ENCODE measurements around the gene HECW1.
"Not testable (repeated sequence)": the region's sequence is repeated elsewhere in the genome, so short reads cannot be mapped to it uniquely, and the experiment has no call there.

HECW1 gene

DNA sequence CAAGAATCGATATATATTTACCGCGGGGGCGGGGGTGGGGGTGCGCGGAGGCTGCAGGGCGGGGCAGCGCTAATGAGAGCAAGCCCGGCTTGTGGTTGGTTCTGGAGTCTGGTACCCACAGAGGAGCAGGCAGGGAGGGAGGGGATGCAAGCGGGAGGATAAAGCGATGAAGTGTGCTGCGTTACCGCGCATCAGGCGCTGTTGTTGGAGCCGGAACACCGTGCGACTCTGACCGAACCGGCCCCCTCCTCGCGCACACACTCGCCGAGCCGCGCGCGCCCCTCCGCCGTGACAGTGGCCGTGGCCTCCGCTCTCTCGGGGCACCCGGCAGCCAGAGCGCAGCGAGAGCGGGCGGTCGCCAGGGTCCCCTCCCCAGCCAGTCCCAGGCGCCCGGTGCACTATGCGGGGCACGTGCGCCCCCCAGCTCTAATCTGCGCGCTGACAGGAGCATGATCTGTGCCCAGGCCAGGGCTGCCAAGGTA lies at the start of gene HECW1:
TSS of gene HECW1 (plus strand) at position 189 of the 482 bp plus-strand sequence. CDS start 131,259 bp downstream, outside the sequence.
- DNase-seq (ENCODE audit: low read depth in 2 of 2), result no peak

DNA sequence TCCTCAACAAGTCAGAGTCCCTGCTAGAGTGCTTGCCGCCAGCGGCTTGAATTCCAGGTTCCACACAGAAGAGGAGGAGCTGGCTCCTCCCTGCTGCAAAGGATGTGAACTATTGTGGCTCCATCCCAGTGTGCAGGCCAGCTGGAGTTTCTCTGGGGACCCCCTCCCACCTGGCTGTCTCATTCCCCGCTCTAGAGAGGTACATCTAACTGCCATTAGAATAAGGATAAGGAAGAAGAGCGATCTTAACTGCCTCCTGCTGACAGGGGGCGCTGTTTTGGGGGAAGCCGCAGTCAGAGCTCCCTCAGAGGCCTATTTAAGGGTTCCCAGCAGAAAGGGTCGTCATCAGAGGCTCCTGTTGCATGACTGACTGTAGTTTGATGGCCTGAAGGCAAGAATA lies 40.8 kb upstream of the HECW1 start:
- peak; percentile 13 to 14 for DNase-seq (ENCODE audit: low read depth in 2 of 2)

- DNase-seq (ENCODE audit: low read depth in 2 of 2), result no peak
Measured at GRCh38 chr7:43072530-43072929, 39.9 kb upstream of the HECW1 start.

GRCh38 chr7:43073811-43074210 lies 38.6 kb upstream of the HECW1 start:
- DNase-seq (ENCODE audit: low read depth in 2 of 2), result not testable (repeated sequence)

DNA sequence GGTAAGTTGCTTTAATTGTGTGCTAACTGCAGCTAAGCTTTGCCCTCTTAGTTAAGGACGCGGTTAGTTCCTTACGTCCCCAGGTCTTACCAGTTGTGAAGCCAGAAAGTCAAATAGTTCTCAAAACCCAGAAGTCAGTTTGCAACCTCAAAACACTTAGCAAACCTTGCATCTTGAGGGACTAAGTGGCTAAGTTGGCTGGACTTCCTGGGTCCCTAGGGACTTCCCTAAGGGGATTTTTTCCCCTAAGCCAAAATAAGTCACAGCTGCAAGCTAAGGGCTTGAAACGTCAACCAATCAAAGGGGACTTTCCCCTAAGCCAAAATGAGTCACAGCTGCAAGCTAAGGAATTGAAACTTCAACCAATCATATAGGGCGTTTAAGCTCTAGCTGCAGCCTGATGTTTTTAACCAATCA lies 36.2 kb upstream of the HECW1 start:
- DNase-seq (ENCODE audit: low read depth in 2 of 2), result no peak

DNA sequence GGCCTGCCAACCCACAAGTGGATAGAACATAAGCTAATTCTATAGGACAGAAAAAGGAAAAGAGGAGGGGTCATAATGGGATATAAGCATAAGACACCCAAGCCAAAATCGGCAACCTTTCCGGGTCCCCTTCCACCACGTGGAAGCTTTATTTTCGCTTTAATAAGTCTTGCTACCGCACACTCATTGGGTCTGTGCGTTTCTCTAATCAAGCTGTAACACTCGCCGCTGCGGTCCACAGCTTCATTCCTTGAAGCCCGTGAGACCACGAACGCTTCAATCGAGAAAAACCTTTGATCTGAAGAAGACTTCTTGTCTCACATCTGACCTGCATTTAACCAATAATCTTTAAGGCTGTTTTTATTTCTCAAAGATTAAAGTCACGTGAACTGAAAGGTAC lies 35.8 kb upstream of the HECW1 start:
- DNase-seq (ENCODE audit: low read depth in 2 of 2), result no peak

DNA sequence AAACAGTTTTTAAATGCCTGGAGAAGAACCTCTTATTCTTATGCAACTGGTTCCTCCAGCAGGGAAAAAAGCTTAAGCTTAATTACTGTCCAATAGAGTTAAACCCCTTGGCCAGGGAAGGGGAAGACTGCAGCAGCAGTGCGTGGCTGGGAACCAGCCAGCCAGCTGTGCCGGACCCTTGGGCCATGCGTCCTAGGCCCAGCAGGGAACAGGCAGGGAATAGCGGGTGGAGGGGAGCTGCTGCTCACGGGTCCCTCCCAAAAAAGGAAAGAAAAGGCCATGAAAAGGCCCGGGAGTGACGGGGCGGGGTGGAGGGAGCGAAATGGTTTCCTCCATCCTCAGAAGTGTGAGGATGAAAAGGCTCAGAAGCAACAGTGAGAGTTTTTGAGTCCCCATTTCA lies 35.2 kb upstream of the HECW1 start:
- no peak for DNase-seq (ENCODE audit: low read depth in 2 of 2)

- no peak for DNase-seq (ENCODE audit: low read depth in 2 of 2)
Measured at GRCh38 chr7:43077732-43078391, 34.6 kb upstream of the HECW1 start.

DNA sequence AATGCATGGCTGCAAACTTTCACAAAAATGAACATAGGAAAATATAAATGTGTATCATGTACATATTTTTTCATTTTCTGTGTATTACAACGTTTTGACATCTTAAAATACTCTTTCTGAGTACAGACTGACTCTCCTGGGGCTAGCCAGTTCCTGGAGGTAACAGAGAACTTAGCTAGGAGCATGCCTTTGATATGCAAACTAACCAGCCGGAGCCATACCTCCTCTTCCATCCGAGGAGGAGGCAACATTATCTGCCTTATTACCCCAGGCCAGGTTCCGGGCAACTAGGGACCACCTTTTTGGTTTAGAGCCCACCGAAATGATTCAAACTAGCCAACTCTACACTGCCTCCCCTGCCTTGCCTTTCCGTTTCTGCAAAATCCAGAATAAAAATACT lies 33.7 kb upstream of the HECW1 start:
- no peak for DNase-seq (ENCODE audit: low read depth in 2 of 2)

DNA sequence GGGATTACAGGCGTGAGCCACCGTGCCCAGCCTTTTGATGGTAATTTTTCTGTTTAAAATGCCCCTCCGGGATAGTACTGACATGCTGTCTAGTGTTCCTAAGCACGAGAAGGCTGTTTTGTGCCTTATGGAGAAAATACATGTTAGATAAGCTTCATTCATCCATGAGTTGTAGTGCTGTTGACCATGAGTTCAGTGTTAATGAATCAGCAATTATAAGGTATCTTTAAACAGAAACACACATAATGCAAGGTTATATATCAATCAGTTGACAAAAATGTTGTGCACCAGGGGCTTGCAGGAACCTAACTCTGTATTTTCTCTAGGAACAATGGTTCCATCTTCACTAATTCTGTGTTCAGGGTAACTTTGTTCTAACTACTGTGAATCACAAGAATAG lies 30.8 kb upstream of the HECW1 start:
- DNase-seq (ENCODE audit: low read depth in 2 of 2), result no peak

DNA sequence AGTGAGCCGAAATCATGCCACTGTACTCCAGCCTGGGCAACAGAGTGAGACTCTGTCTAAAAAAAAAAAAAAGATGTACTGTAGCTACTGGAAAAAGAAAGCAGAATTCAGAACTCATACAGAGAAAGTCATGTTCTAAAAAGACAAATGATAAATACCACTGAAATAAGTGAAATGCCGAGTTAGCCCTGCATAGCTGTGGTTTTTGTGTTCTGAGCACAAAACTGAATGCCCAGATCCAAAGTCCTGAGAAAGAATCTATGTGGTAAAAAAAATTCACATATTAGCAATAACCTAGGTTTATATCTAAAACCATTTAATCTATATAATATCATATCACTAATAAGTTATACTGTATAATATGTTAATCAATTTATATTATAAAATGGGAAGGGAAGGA lies 29.3 kb upstream of the HECW1 start:
- DNase-seq (ENCODE audit: low read depth in 2 of 2), result no peak

DNA sequence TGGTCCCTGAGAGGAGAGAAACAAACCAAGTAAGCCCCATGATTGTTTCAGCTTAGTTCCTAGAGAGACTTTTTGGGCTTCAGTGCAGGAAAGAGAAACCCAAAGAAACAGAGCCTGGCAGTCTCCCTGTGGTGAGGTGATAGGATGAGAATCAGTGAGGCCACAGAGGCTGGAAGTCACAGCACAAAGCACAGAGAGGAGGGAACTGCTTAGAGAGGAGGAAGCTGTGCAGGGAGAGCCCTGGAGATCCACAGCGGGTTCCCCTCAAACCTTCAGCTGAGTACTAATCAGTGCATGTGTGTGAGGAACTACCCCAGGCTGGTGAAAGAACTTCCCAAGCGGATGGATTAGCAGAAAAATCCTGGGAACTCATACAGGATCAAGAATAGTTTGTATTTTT lies 27.4 kb upstream of the HECW1 start:
- no peak for DNase-seq (ENCODE audit: low read depth in 2 of 2)

DNA sequence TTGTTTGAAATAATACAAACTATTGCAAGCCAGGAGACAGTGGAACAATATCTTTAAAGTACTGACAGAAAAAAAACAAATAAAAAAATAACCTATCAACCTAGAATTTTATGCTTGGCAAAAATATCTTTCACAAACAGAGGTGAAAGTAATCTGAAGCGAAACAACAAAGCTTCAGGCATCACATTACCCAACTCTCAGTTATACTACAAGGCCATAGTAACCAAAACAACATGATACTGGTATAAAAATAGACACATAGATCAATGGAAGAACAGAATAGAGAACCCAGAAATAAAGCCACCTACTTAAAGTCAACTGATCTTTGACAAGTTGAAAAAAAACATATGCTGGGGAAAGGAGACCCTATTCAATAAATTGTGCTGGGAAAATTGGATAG lies 26.5 kb upstream of the HECW1 start:
- no peak for DNase-seq (ENCODE audit: low read depth in 2 of 2)

GRCh38 chr7:43092819-43093218 lies 19.6 kb upstream of the HECW1 start:
- DNase-seq (ENCODE audit: low read depth in 2 of 2), result no peak

DNA sequence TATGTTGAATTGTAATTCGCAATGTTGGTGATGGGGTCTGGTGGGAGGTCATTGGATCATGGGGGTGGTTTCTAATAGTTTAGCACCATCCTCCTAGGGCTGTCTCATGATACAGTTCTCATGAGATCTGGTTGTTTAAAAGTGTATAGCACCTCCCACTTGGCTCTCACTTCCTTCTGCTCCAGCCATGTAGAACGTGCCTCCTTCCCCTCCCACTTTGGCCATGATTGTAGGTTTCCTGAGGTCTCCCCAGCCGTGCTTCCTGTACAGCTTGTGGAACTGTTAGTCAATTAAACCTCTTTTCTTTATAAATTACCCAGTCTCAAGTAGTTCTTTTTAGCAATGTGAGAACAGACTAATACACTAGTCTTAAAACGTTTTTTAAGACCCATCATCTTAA lies 15.6 kb upstream of the HECW1 start:
- no peak for DNase-seq (ENCODE audit: low read depth in 2 of 2)

- DNase-seq (ENCODE audit: low read depth in 2 of 2), result no peak
Measured at GRCh38 chr7:43099750-43100149, 12.7 kb upstream of the HECW1 start.

DNA sequence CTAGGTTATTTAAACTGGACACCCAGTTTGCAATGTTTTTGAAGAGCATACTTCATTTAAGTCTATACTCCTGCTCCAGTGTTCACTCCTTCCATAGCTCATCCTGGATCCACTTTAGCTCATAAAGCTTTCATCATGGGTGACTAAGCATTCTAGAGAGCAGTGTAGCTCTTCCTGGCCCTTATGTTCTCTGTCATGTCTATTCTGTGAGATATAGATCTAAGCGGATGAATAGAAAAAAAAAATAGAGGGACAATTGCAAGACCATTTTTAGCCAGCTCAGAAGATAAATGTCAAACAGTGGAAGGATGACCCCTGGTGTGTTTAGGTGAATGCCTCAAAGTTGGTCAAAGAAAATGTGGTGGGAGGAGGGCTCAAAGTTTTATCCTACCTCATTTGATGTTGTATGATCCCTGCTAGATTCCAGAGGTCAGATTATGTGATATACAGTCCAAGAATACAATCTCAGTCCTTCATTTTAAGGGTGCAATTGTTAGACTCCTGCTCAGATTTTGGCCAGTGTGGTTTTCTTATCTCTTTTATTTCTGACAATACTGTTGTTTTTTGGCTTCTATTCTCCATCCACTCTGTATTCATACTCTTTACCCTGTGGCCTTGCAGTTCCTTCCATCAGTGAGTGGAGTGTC lies 7.5 kb upstream of the HECW1 start:
- no peak for DNase-seq (ENCODE audit: low read depth in 2 of 2)

DNA sequence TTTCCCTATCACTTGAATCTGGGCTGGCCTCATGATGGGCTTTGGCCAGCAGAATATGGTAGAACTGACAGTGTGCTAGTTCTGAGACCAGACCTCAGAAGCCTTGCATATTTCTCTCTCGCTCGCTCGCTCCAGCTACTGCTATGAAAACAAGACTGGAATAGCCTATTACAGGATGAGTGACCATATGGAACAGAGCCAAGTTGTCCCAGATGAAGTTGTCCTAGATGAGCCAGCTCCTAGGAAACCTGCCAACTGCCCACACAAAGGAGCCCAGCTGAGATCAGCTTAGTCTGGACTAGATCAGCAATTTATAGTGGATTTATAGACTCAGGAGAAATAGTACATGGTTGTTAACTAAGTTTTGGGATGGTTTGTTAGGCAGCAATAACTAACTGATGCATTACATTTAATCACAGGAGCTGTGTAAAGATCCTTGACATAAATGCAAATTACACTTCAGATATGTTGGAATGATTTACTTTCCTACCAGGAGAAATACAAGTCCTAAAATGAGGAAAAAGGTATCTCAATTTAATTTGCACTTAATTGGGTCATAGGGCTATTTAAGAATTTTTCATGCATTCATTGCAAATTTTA lies 6.8 kb upstream of the HECW1 start:
- no peak for DNase-seq (ENCODE audit: low read depth in 2 of 2)

GRCh38 chr7:43108255-43109011 lies 4.0 kb upstream of the HECW1 start:
- DNase-seq (ENCODE audit: low read depth in 2 of 2), result peak; percentile 27 to 55

GRCh38 chr7:43110791-43111535 lies 1.5 kb upstream of the HECW1 start:
- no peak for DNase-seq (ENCODE audit: low read depth in 2 of 2)

- no peak for DNase-seq (ENCODE audit: low read depth in 2 of 2)
Measured at GRCh38 chr7:43111630-43112458, 603 bp upstream of the HECW1 start.

Measured in stimulated activated CD8-positive, alpha-beta memory T cell treated with anti-CD3 and anti-CD28 coated beads, Interleukin-2, amount 100 ng/mL, for 48 hours (primary cell).